Body of pancreas (tissue), 4 donors: Measurements from ENCODE around the gene TDRD7. TPM values are rescaled to one million over a fixed set of nuclear protein-coding genes. Genes with fewer than 3 reads are reported as not detected.

Experiments used
- ATAC-seq: fragments of 150-250 bp; one replicate; pipeline ENCODE4 v1.9.1; 2016
- DNase-seq, 4 donors: peaks; one replicate each; pipeline ENCODE4 v3.0.0-alpha.2; 2019
- H3K27ac ChIP-seq, 4 donors: fragments of 200-600 bp; sonication (generic); 1 replicate in 3 of 4; 2 replicates in 1 of 4; pipeline versions ENCODE4 v1.5.1 to v1.6.1; 2016 to 2019; ENCODE audit warnings: mild to moderate bottlenecking in 1 of 4, mixed read lengths in 1 of 4, moderate library complexity in 1 of 4
- H3K27me3 ChIP-seq, 2 donors: fragments of 200-600 bp; sonication (generic); one replicate each; pipeline ENCODE4 v1.6.0; 2016; ENCODE audit warnings: mild to moderate bottlenecking in 1 of 2
- H3K36me3 ChIP-seq, 2 donors: fragments of 200-600 bp; sonication (generic); replicated peaks in 1 of 2; 2 replicates each; pipeline ENCODE4 v1.5.1; 2016; ENCODE audit warnings: low read depth in 2 of 2; ENCODE audit not compliant: insufficient read depth in 1 of 2
- H3K4me1 ChIP-seq: fragments of 200-600 bp; sonication (generic); one replicate; pipeline ENCODE4 v1.6.0; 2016
- H3K4me3 ChIP-seq, 2 donors: fragments of 200-600 bp; sonication (generic); 1 replicate in 1 of 2; 2 replicates in 1 of 2; pipeline ENCODE4 v1.5.1; 2016 to 2019
- H3K9me3 ChIP-seq, 3 donors: fragments of 200-600 bp; sonication (generic); 1 replicate in 2 of 3; 2 replicates in 1 of 3; pipeline ENCODE4 v1.5.1; 2016
- CTCF ChIP-seq, 7 experiments: fragments of 450-650 bp in 4 of 7; fragments of 200-600 bp in 3 of 7; sonication (generic) in 3 of 7; IDR thresholded peaks; one replicate each; pipeline ENCODE4 v1.5.1; 2016 to 2019; ENCODE audit warnings: antibody characterized with exemption in 7 of 7
- POLR2A ChIP-seq, 3 donors: fragments of 450-650 bp; IDR thresholded peaks; one replicate each; pipeline ENCODE4 v1.6.1; 2016; ENCODE audit warnings: antibody characterized with exemption in 3 of 3, mild to moderate bottlenecking in 2 of 3
- WGBS, 2 donors: methylation state at CpG; one replicate each; pipeline ENCODE4 v1.1.5; 2017; 5-methylcytosine and 5-hydroxymethylcytosine counted together
- intact Hi-C: fragments of 100-400 bp; cut with DNase I; formaldehyde crosslinking; loops from one replicate; pipeline ENCODE4 v1.15.1; 2023
- total RNA-seq, 2 donors: library from RNA; depleted of rRNA; stranded (reverse); fragments of >200 nt; gene quantifications; one replicate each; pipeline ENCODE4 v1.1.0, GENCODE V29; 2016

TDRD7 gene
- total RNA-seq, 2 donors from 2014 or later = 2.3 to 7.5 TPM

GRCh38 chr9:97386733-97387503 is 25.0 kb upstream of the TDRD7 start:
- intact Hi-C loops = no loop called here
- 6 to 18% methylated on average over 8 to 29 of the region's 30 CpGs for WGBS, 2 donors

GRCh38 chr9:97387504-97387886 is 24.4 kb upstream of the TDRD7 start:
- H3K9me3 ChIP-seq = no peaks in the 10 kb centered on the region
- peaks cover 13% of the 10 kb centered on the region for H3K4me1 ChIP-seq
- WGBS, 2 donors = 45 to 49% methylated on average over 7 to 12 of the region's 13 CpGs
- ATAC-seq (no peak), DNase-seq (no peak)
- no peak overlapping the region for H3K4me3 ChIP-seq
- intact Hi-C loops = no loop called here
- TF ChIP-seq CTCF (IDR thresholded peaks at IDR 0.05) = no peak
- no peak for TF ChIP-seq POLR2A (IDR thresholded peaks at IDR 0.05)
- H3K36me3 ChIP-seq = no peaks in the 10 kb centered on the region
- no peaks in the 10 kb centered on the region for H3K27me3 ChIP-seq
- no peak overlapping the region for H3K27ac ChIP-seq

More at GRCh38 chr9:97386733-97387503, 25.0 kb upstream of the TDRD7 start:
- peak; percentile 72 for ATAC-seq
- H3K4me1 ChIP-seq = peaks cover 19% of the 10 kb centered on the region
- DNase-seq = peak; percentile 70 to 82 (median 80)
- H3K27ac ChIP-seq = no peak overlapping the region
- no peaks in the 10 kb centered on the region for H3K27me3 ChIP-seq
- no peaks in the 10 kb centered on the region for H3K36me3 ChIP-seq
- TF ChIP-seq POLR2A (IDR thresholded peaks at IDR 0.05) (no peak), CTCF (IDR thresholded peaks at IDR 0.05) (peak; percentile 84 to 97 (median 92))
- H3K9me3 ChIP-seq = no peaks in the 10 kb centered on the region
- no peak overlapping the region for H3K4me3 ChIP-seq

- Histone ChIP-seq H3K4me3 (no peak overlapping the region), H3K27ac (no peak overlapping the region), H3K9me3 (no peaks in the 10 kb centered on the region), H3K36me3 (no peaks in the 10 kb centered on the region), H3K27me3 (no peaks in the 10 kb centered on the region), H3K4me1 (peaks cover 10% of the 10 kb centered on the region)
- intact Hi-C loops = no loop called here
- DNase-seq (peak in 2 of 4 donors; percentile 39 to 58), ATAC-seq (no peak)
- TF ChIP-seq CTCF (IDR thresholded peaks at IDR 0.05) = no peak
- no peak for TF ChIP-seq POLR2A (IDR thresholded peaks at IDR 0.05)
- 70 to 71% methylated on average over 5 of the region's 5 CpGs for WGBS, 2 donors
Observed at GRCh38 chr9:97387936-97388684, 23.8 kb upstream of the TDRD7 start.

GRCh38 chr9:97388721-97389238 is 23.1 kb upstream of the TDRD7 start:
- DNase-seq = no peak
- H3K4me1 ChIP-seq = peaks cover 10% of the 10 kb centered on the region
- no peak for ATAC-seq
- no peaks in the 10 kb centered on the region for H3K36me3 ChIP-seq
- no peak overlapping the region for H3K4me3 ChIP-seq
- no peak overlapping the region for H3K27ac ChIP-seq
- H3K9me3 ChIP-seq = no peaks in the 10 kb centered on the region
- no peaks in the 10 kb centered on the region for H3K27me3 ChIP-seq
- TF ChIP-seq POLR2A (IDR thresholded peaks at IDR 0.05) = no peak
- 57 to 65% methylated on average over 1 to 5 of the region's 5 CpGs for WGBS, 2 donors
- intact Hi-C loops = no loop called here

- no peaks in the 10 kb centered on the region for H3K9me3 ChIP-seq
- no peak for DNase-seq
- intact Hi-C loops = no loop called here
- no peak overlapping the region for H3K4me3 ChIP-seq
- no peaks in the 10 kb centered on the region for H3K27me3 ChIP-seq
- H3K4me1 ChIP-seq = peaks cover 10% of the 10 kb centered on the region
- TF ChIP-seq CTCF (IDR thresholded peaks at IDR 0.05) (no peak), POLR2A (IDR thresholded peaks at IDR 0.05) (no peak)
- no peak overlapping the region for H3K27ac ChIP-seq
- WGBS, 2 donors = 90 to 100% methylated on average over 1 to 3 of the region's 3 CpGs
- no peak for ATAC-seq
- no peaks in the 10 kb centered on the region for H3K36me3 ChIP-seq
Observed at GRCh38 chr9:97389249-97389648, 22.6 kb upstream of the TDRD7 start.
